SJSA1 (cell line): Measurements from ENCODE around the gene ANO1. TPM values are rescaled to one million over a fixed set of nuclear protein-coding genes. Genes with fewer than 3 reads are reported as not detected.

Experiments used
- DNase-seq, 2 experiments: peaks; one replicate each; pipeline ENCODE4 v3.0.0-alpha.2; 2015 to 2020; ENCODE audit warnings: low spot score in 2 of 2, low read depth in 1 of 2
- H3K27ac ChIP-seq: fragments of 250-450 bp; sonication (Bioruptor Pico); 2 replicates; pipeline ENCODE4 v1.5.1; 2020; ENCODE audit warnings: mild to moderate bottlenecking, moderate library complexity
- H3K27me3 ChIP-seq: fragments of 250-450 bp; sonication (Bioruptor Pico); replicated peaks from 2 replicates; pipeline ENCODE4 v1.5.1; 2020; ENCODE audit warnings: mild to moderate bottlenecking, moderate library complexity
- H3K36me3 ChIP-seq: fragments of 250-450 bp; sonication (Bioruptor Pico); 2 replicates; pipeline ENCODE4 v1.5.1; 2020; ENCODE audit warnings: mild to moderate bottlenecking
- H3K4me1 ChIP-seq: fragments of 250-450 bp; sonication (Bioruptor Pico); replicated peaks from 2 replicates; pipeline ENCODE4 v1.6.1; 2021; ENCODE audit warnings: mild to moderate bottlenecking
- H3K4me3 ChIP-seq: fragments of 250-450 bp; sonication (Bioruptor Pico); 2 replicates; pipeline ENCODE4 v1.5.1; 2020; ENCODE audit warnings: mild to moderate bottlenecking
- H3K9me3 ChIP-seq: fragments of 250-450 bp; sonication (Bioruptor Pico); replicated peaks from 2 replicates; pipeline ENCODE4 v1.5.1; 2020; ENCODE audit warnings: mild to moderate bottlenecking
- total RNA-seq: library from RNA; depleted of rRNA; stranded (reverse); fragments of >200 nt; shearing (Covaris generic); gene quantifications from 2 replicates; pipeline ENCODE4 v1.2.3, GENCODE V29; 2014

Gene ANO1
- total RNA-seq, 1 experiment from 2014 or later, result 1.4 TPM

GRCh38 chr11:70099578-70100279, 21.6 kb downstream of the ANO1 start:
- Histone ChIP-seq H3K27me3 (peaks cover 54% of the 10 kb centered on the region), H3K27ac (no peak overlapping the region), H3K4me1 (no peaks in the 10 kb centered on the region), H3K9me3 (no peaks in the 10 kb centered on the region), H3K4me3 (no peak overlapping the region), H3K36me3 (no peaks in the 10 kb centered on the region)
- DNase-seq, result no peak

DNA sequence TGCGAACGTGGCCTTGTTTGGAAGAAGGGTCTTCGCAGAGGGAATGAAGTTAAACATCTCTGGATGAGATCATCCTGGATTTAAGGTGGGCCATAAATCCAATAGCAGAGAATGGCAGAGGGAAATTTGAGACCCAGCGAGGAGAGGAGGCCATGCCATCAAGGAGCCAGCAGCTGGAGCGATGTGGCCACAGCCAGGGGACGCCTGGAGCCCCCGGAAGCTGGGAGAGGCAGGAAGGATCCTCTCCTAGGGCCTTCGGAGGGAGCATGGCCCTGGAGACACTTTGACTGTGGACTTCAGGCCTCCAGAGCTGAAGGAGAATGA, 22.1 kb downstream of the ANO1 start:
- H3K27me3 ChIP-seq, result peaks cover 58% of the 10 kb centered on the region
- no peak for DNase-seq
- no peak overlapping the region for H3K4me3 ChIP-seq
- H3K9me3 ChIP-seq, result no peaks in the 10 kb centered on the region
- H3K36me3 ChIP-seq, result no peaks in the 10 kb centered on the region
- no peaks in the 10 kb centered on the region for H3K4me1 ChIP-seq
- H3K27ac ChIP-seq, result no peak overlapping the region

GRCh38 chr11:70100791-70101190, 22.7 kb downstream of the ANO1 start:
- Histone ChIP-seq H3K27me3 (peaks cover 62% of the 10 kb centered on the region), H3K4me1 (no peaks in the 10 kb centered on the region), H3K27ac (no peak overlapping the region), H3K36me3 (no peaks in the 10 kb centered on the region), H3K9me3 (no peaks in the 10 kb centered on the region), H3K4me3 (no peak overlapping the region)
- DNase-seq, result no peak

DNA sequence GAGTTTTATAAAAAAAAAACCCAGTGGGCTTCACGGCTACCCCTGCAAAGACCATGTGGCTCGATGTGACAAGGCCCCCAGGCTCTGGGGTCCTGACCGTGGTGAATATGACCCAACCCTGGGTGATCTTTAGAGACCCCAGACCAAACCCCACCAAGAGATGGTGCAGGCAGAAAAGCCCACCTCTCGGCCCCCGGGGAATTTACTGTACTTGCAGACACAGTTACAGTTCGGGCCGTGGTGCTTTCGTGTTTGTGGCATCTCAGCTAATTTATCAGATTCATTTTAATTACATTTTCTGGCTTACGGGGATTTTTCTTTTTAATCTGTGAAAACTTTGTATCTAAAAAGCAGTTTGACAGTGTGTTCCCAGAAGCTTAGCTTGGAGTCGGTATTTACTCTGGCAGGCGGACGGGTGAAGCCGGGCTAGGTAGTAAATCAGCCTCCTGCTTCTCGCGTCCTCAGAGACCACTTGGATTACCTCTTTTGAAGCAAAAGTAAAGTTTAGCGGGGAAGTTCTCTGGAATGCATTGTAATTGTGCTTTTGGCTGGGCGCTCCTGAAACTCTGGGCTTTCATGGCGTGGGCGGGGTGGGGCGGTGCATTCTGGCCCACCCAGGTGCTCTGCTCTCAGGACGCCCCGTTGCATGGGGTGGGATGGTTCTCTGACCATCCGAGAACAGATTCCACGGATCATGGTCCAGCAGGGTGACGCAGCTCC, 25.3 kb downstream of the ANO1 start:
- Histone ChIP-seq H3K4me1 (no peaks in the 10 kb centered on the region), H3K4me3 (no peak overlapping the region), H3K9me3 (no peaks in the 10 kb centered on the region), H3K27ac (no peak overlapping the region), H3K36me3 (no peaks in the 10 kb centered on the region), H3K27me3 (peaks cover 66% of the 10 kb centered on the region)
- no peak for DNase-seq

DNA sequence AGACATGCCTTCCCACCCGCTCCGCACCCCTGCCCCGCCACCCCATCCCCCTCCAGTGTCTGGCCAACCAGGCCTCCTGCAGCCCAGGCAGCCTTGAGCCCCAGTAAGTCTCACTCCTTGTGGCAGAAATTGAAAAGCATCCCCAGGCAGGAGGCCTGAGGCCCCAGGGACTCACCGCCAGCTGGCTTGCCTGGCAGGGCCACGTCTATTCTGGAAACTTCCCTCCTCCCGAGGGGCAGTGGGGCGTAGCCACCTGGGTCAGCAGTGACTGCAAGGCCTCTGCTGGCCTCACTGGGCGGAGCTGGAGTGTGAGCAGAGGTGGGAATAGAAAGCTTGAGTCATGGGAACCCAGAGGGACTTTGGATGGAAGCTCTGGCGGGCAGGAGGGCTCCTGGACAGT, 26.3 kb downstream of the ANO1 start:
- Histone ChIP-seq H3K9me3 (no peaks in the 10 kb centered on the region), H3K27ac (no peak overlapping the region), H3K36me3 (no peaks in the 10 kb centered on the region), H3K4me3 (no peak overlapping the region), H3K27me3 (peaks cover 56% of the 10 kb centered on the region), H3K4me1 (no peaks in the 10 kb centered on the region)
- DNase-seq, result no peak

GRCh38 chr11:70104961-70105360, 26.8 kb downstream of the ANO1 start:
- Histone ChIP-seq H3K36me3 (no peaks in the 10 kb centered on the region), H3K27ac (no peak overlapping the region), H3K27me3 (peaks cover 50% of the 10 kb centered on the region), H3K4me1 (no peaks in the 10 kb centered on the region), H3K9me3 (no peaks in the 10 kb centered on the region), H3K4me3 (no peak overlapping the region)
- DNase-seq, result no peak

DNA sequence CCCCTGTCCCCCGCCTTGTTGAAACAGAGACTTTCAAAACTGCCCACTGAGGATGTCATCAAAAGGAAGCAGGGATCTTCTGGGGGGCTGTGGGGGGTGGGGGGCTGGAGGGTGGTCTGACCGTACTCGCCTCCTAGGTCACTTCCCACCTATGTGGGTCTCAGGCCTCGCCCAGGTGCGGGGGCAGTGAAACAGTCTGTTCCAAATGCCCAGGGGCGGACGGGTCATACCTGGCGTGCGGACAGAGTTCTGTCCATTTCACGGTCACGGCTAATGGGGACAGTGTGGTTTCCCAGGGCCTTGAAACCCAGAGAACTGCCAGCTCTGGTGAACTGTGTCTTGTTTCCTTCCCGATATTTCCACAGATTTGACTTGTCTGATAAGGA, 27.2 kb downstream of the ANO1 start:
- no peak for DNase-seq
- Histone ChIP-seq H3K27me3 (peaks cover 48% of the 10 kb centered on the region), H3K9me3 (no peaks in the 10 kb centered on the region), H3K4me3 (no peak overlapping the region), H3K27ac (no peak overlapping the region), H3K4me1 (no peaks in the 10 kb centered on the region), H3K36me3 (no peaks in the 10 kb centered on the region)

DNA sequence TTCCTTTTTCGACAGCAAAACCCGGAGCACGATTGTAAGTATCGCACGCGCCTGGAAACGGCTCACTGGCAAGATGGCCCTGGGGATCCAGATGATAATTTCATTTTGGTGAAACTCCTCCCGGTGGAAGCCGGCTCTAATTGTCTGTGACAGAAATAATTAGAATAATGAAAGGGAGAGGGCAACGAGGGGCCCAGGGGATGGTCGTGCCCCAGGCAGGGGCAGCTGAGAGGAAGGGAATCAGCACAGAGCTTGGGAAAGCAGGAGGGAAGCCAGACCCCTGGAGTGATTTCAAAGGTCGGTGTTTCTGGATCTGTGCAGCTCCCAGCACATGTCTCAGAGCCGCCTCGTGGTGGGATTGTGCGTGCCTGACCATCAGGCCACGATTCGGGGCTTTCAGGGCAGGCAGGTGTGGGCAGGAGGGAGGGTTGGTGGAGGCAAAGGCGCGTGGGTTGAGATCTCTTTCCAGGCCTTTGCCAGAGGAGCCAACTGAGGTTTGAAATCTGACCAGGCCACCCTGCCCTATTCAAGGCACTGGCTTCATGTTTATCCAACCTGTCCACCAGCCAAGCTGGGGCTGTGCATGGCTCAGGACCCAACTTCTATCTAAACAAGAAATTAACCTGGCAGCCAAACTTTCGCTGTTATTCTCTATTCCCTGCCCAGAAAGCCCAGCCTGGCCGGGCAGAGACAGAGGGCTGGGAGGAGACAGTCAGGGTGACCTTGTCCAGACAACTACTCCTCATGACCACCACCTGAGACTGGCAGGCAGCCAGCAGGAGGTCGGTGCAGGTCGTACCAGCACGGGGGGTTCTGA, 27.8 kb downstream of the ANO1 start:
- Histone ChIP-seq H3K27me3 (peaks cover 48% of the 10 kb centered on the region), H3K4me1 (no peaks in the 10 kb centered on the region), H3K27ac (no peak overlapping the region), H3K9me3 (no peaks in the 10 kb centered on the region), H3K36me3 (no peaks in the 10 kb centered on the region), H3K4me3 (no peak overlapping the region)
- DNase-seq, result no peak

DNA sequence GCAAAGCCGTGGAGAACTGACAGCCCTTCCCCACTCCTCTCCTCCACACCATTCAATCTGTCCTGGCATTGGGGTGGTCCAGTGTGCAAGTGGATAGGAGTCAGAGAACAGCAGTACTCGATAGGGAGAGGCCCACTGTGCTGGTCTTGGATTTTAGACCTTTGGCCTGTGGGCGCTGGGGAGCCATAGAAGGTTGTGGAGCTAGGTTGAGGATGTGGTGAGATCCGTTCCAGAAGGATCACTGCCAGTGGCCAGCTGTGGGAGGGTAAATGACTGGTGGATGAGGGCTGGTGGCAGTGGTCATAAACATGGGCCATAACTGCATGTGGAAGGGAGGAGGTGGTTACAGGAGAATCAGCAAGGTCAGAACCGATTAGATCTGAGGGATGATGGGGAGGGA, 28.6 kb downstream of the ANO1 start:
- Histone ChIP-seq H3K27me3 (peaks cover 43% of the 10 kb centered on the region), H3K36me3 (no peaks in the 10 kb centered on the region)
- no peak for DNase-seq

GRCh38 chr11:70107191-70107590, 29.1 kb downstream of the ANO1 start:
- Histone ChIP-seq H3K9me3 (no peaks in the 10 kb centered on the region), H3K36me3 (no peaks in the 10 kb centered on the region), H3K27ac (no peak overlapping the region), H3K27me3 (peaks cover 39% of the 10 kb centered on the region), H3K4me3 (no peak overlapping the region), H3K4me1 (peaks cover 11% of the 10 kb centered on the region)
- DNase-seq, result no peak

More for the DNA sequence above, 28.6 kb downstream of the ANO1 start:
- H3K9me3 ChIP-seq, result no peaks in the 10 kb centered on the region
- H3K4me1 ChIP-seq, result peaks cover 7% of the 10 kb centered on the region
- no peak overlapping the region for H3K27ac ChIP-seq
- H3K4me3 ChIP-seq, result no peak overlapping the region

DNA sequence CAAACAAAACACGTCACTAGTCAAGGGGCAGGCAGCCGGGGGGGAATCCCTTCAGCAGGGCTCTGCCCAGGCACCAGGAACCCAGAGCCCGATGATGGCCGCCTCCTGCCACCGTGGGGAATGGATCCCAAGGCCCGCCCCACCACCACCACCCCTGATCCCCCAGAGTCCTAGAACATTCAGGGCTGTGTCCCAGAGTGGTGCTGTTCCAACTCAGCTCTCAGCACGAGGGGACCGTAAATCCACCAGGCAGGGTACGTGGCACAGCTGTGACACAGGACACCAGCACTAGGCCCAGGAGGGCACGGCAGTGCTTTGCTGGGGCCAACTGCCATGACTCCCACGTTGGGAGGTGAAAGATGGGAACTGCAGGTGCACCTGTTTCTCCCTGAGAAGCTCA, 29.6 kb downstream of the ANO1 start:
- Histone ChIP-seq H3K36me3 (no peaks in the 10 kb centered on the region), H3K27ac (no peak overlapping the region), H3K4me1 (peaks cover 11% of the 10 kb centered on the region), H3K4me3 (no peak overlapping the region), H3K27me3 (peaks cover 35% of the 10 kb centered on the region), H3K9me3 (no peaks in the 10 kb centered on the region)
- DNase-seq, result no peak

DNA sequence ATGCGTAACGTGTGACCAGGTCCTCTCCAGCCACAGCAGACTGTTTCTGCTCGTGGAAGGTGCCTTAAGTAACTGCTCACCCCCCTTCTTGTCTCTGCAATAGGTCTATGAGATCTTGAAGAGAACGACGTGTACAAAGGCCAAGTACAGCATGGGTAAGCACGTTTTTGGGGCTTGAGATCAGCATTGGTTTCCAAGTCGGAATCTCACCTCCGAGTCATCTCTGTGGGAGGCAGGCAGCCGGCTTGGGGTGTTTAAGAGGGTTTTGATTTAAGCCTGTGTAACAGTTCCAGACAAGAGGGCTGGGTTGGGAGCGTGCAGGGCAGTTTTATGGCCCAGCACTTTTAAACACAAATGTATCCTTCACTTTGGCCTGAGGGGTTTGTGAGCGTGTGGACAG, 30.1 kb downstream of the ANO1 start:
- H3K36me3 ChIP-seq, result no peaks in the 10 kb centered on the region

DNA sequence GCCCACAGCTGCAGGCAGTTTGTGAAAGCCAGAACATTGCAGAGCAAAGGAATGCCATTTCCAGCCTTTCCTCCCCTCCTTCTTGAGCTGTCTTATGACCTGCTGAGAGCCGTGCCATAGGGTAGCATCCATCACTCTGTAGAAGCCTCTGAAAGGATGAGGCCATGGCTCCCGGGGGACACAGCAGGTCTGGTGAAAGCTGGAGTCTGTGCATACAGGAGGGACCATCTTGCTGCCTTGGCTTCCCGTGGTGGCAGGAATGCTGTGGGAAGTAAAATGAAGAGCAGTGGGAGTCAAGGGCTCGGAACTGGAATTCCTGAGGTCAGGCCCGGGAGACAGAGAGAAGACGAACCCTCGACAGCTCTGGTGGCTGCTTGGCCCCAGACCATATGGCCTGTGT, 30.9 kb downstream of the ANO1 start:
- no peaks in the 10 kb centered on the region for H3K36me3 ChIP-seq
- peaks cover 11% of the 10 kb centered on the region for H3K4me1 ChIP-seq
- no peak overlapping the region for H3K4me3 ChIP-seq
- DNase-seq, result no peak
- H3K27ac ChIP-seq, result no peak overlapping the region
- no peaks in the 10 kb centered on the region for H3K9me3 ChIP-seq
- H3K27me3 ChIP-seq, result peaks cover 27% of the 10 kb centered on the region

More for the DNA sequence above, 30.1 kb downstream of the ANO1 start:
- no peak overlapping the region for H3K4me3 ChIP-seq
- no peak for DNase-seq
- H3K9me3 ChIP-seq, result no peaks in the 10 kb centered on the region
- peaks cover 35% of the 10 kb centered on the region for H3K27me3 ChIP-seq
- no peak overlapping the region for H3K27ac ChIP-seq
- H3K4me1 ChIP-seq, result peaks cover 11% of the 10 kb centered on the region

GRCh38 chr11:70109903-70110302, 31.8 kb downstream of the ANO1 start:
- H3K9me3 ChIP-seq, result no peaks in the 10 kb centered on the region
- H3K4me1 ChIP-seq, result peaks cover 11% of the 10 kb centered on the region
- no peaks in the 10 kb centered on the region for H3K36me3 ChIP-seq
- H3K27ac ChIP-seq, result no peak overlapping the region
- no peak overlapping the region for H3K4me3 ChIP-seq
- DNase-seq, result no peak
- H3K27me3 ChIP-seq, result peaks cover 22% of the 10 kb centered on the region
